ENCODE measurements around the gene NCBP1.
"Not testable (repeated sequence)": the region's sequence is repeated elsewhere in the genome, so short reads cannot be mapped to it uniquely, and the experiment has no call there.

NCBP1 gene

GRCh38 chr9:97696803-97697601 lies 63.4 kb downstream of the NCBP1 start, which contains the start of gene XPA:
XPA (minus strand) TSS chr9:97697340; CDS start chr9:97697292, 48 bp downstream.
- peak within 1 kb of the TSS; percentile 90 for H3K27ac ChIP-seq
- peak; percentile 94 for TF ChIP-seq ZFX (IDR thresholded peaks at IDR 0.05)
- TF ChIP-seq, protein P1, sequence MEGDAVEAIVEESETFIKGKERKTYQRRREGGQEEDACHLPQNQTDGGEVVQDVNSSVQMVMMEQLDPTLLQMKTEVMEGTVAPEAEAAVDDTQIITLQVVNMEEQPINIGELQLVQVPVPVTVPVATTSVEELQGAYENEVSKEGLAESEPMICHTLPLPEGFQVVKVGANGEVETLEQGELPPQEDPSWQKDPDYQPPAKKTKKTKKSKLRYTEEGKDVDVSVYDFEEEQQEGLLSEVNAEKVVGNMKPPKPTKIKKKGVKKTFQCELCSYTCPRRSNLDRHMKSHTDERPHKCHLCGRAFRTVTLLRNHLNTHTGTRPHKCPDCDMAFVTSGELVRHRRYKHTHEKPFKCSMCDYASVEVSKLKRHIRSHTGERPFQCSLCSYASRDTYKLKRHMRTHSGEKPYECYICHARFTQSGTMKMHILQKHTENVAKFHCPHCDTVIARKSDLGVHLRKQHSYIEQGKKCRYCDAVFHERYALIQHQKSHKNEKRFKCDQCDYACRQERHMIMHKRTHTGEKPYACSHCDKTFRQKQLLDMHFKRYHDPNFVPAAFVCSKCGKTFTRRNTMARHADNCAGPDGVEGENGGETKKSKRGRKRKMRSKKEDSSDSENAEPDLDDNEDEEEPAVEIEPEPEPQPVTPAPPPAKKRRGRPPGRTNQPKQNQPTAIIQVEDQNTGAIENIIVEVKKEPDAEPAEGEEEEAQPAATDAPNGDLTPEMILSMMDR (conservative IDR thresholded peaks at IDR 0.05), result no peak

- TF ChIP-seq, protein P1 (conservative IDR thresholded peaks at IDR 0.05), result no peak
- no peak for TF ChIP-seq ZFX (IDR thresholded peaks at IDR 0.05)
- peak overlapping the region; percentile 90; the same call in 1 of the 2 replicates for H3K27ac ChIP-seq
Measured at GRCh38 chr9:97697837-97698236, 64.2 kb downstream of the NCBP1 start.

GRCh38 chr9:97698865-97699264 lies 65.2 kb downstream of the NCBP1 start:
- no peak for TF ChIP-seq ZFX (IDR thresholded peaks at IDR 0.05)
- TF ChIP-seq, protein P1 (conservative IDR thresholded peaks at IDR 0.05), result no peak
- no peak overlapping the region for H3K27ac ChIP-seq

- H3K27ac ChIP-seq, result not testable (repeated sequence)
Measured at GRCh38 chr9:97699281-97699680, 65.7 kb downstream of the NCBP1 start.

- not testable (repeated sequence) for H3K27ac ChIP-seq
Measured at GRCh38 chr9:97699824-97700223, 66.2 kb downstream of the NCBP1 start.

- H3K27ac ChIP-seq, result no peak overlapping the region
- no peak for TF ChIP-seq ZFX (IDR thresholded peaks at IDR 0.05)
- TF ChIP-seq, protein P1 (conservative IDR thresholded peaks at IDR 0.05), result no peak
Measured at GRCh38 chr9:97703437-97704344, 70.1 kb downstream of the NCBP1 start.

- TF ChIP-seq ZFX (IDR thresholded peaks at IDR 0.05), result no peak
- TF ChIP-seq, protein P1 (conservative IDR thresholded peaks at IDR 0.05), result no peak
- no peak overlapping the region for H3K27ac ChIP-seq
Measured at GRCh38 chr9:97704345-97704677, 70.7 kb downstream of the NCBP1 start.

- no peak for TF ChIP-seq ZFX (IDR thresholded peaks at IDR 0.05)
- TF ChIP-seq, protein P1 (conservative IDR thresholded peaks at IDR 0.05), result no peak
- H3K27ac ChIP-seq, result no peak overlapping the region
Measured at GRCh38 chr9:97704851-97705250, 71.2 kb downstream of the NCBP1 start.
